Liver (tissue), 3 donors: ENCODE data around the gene JOSD2.

ENCODE experiments used
- CTCF ChIP-seq: fragments of 150-350 bp; IDR thresholded peaks from 2 replicates; pipeline ENCODE4 v1.5.1; 2017; ENCODE audit warnings: improper control_type of control experiment, low read depth, low read length; ENCODE audit not compliant: missing input control
- EGR1 ChIP-seq, 2 donors: IDR thresholded peaks; 2 replicates each; pipeline ENCODE4 v1.6.1; 2016 to 2018; ENCODE audit warnings: antibody characterized with exemption in 2 of 2, low read depth in 2 of 2
- FOXA1 ChIP-seq: IDR thresholded peaks from 2 replicates; pipeline ENCODE4 v1.6.1; 2016; ENCODE audit warnings: antibody characterized with exemption
- GABPA ChIP-seq, 2 donors: IDR thresholded peaks in 1 of 2; conservative IDR thresholded peaks in 1 of 2; 2 replicates each; pipeline ENCODE4 v1.6.1; 2016; ENCODE audit warnings: antibody characterized with exemption in 2 of 2, mild to moderate bottlenecking in 1 of 2, moderate library complexity in 1 of 2
- JUND ChIP-seq, 2 donors: IDR thresholded peaks; 2 replicates each; pipeline ENCODE4 v1.6.1; 2016; ENCODE audit warnings: antibody characterized with exemption in 2 of 2
- MAX ChIP-seq: IDR thresholded peaks from 2 replicates; pipeline ENCODE4 v1.6.1; 2016; ENCODE audit warnings: antibody characterized with exemption
- RAD21 ChIP-seq, 2 donors: IDR thresholded peaks; 2 replicates each; pipeline ENCODE4 v1.6.1; 2016; ENCODE audit warnings: antibody characterized with exemption in 2 of 2, mild to moderate bottlenecking in 2 of 2
- REST ChIP-seq: IDR thresholded peaks from 2 replicates; pipeline ENCODE4 v1.6.1; 2016; ENCODE audit warnings: antibody characterized with exemption, mild to moderate bottlenecking
- SP1 ChIP-seq: IDR thresholded peaks from 2 replicates; pipeline ENCODE4 v1.6.1; 2018; ENCODE audit warnings: antibody characterized with exemption, mild to moderate bottlenecking
- TAF1 ChIP-seq: conservative IDR thresholded peaks from 2 replicates; pipeline ENCODE4 v1.6.1; 2016; ENCODE audit warnings: antibody characterized with exemption, mild to moderate bottlenecking
- YY1 ChIP-seq: IDR thresholded peaks from 2 replicates; pipeline ENCODE4 v1.6.1; 2016; ENCODE audit warnings: antibody characterized with exemption, mild to moderate bottlenecking
- ZBTB33 ChIP-seq: IDR thresholded peaks from 2 replicates; pipeline ENCODE4 v1.6.1; 2016; ENCODE audit warnings: antibody characterized with exemption
- donor health status: healthy.
- donor health status: healthy.

GRCh38 chr19:50500060-50500752, 10.8 kb downstream of the JOSD2 start:
- TF ChIP-seq TAF1 = no peak
- no peak for TF ChIP-seq YY1
- TF ChIP-seq RAD21 (IDR thresholded peaks at IDR 0.05) = no peak
- TF ChIP-seq CTCF = no peak
- TF ChIP-seq MAX = no peak
- no peak for TF ChIP-seq JUND (IDR thresholded peaks at IDR 0.05)
- TF ChIP-seq GABPA (IDR thresholded peaks at IDR 0.05 in 1 of 2, conservative IDR thresholded peaks at IDR 0.05 in 1 of 2) = no peak
- TF ChIP-seq FOXA1 = no peak
- TF ChIP-seq SP1 = no peak
- TF ChIP-seq REST = no peak
- TF ChIP-seq ZBTB33 = no peak
- no peak for TF ChIP-seq EGR1 (IDR thresholded peaks at IDR 0.05; ENCODE audit: low read depth in 2 of 2)
